GM12892 (cell line): ENCODE data around the gene PLAC8.
"Not testable (repeated sequence)": the region's sequence is repeated elsewhere in the genome, so short reads cannot be mapped to it uniquely, and the experiment has no call there.

Experiments
- POLR2A ChIP-seq: IDR thresholded peaks from 2 replicates; pipeline ENCODE4 v1.6.1; 2011; ENCODE audit warnings: low read depth, low read length, control low read depth
- POLR2AphosphoS5 ChIP-seq: IDR thresholded peaks from 2 replicates; pipeline ENCODE4 v1.6.1; 2011; ENCODE audit warnings: low read depth, low read length, control low read depth
- TAF1 ChIP-seq: IDR thresholded peaks from 2 replicates; pipeline ENCODE4 v1.6.1; 2011; ENCODE audit warnings: low read depth, mild to moderate bottlenecking, control low read depth, low read length, borderline replicate concordance

DNA sequence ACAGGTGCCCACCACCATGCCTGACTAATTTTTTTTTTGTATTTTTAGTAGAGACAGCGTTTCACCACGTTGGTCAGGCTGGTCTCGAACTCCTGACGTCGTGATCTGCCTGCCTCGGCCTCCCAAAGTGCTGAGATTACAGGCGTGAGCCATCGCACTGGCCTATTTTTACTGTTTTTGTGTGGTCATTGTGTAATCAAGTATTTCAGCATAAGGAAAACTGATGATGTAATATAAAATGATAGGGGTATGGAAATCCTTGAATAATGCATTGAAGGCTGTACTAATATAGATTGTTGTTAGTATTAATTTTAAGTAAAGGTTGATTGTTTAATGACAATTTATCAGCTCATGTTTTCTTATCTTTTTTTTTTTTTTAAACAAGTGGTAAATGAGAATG is 65.7 kb downstream of the PLAC8 start:
- not testable (repeated sequence) for TF ChIP-seq POLR2A, POLR2AphosphoS5, TAF1
